Measurements from ENCODE around the gene TNS1.
"Not testable (repeated sequence)": the region's sequence is repeated elsewhere in the genome, so short reads cannot be mapped to it uniquely, and the experiment has no call there.

Gene TNS1

GRCh38 chr2:218002845-218003180, at the start of gene TNS1:
Gene TNS1, minus strand, starts transcription at chr2:218002995. Its CDS starts 123 bp downstream, at chr2:218002872.
- DNase-seq = no peak

- DNase-seq = no peak
These were observed 49.1 kb upstream of the TNS1 start for GRCh38 chr2:218051903-218052302.

- no peak for DNase-seq
These were observed 44.9 kb upstream of the TNS1 start for GRCh38 chr2:218047536-218048225.

- DNase-seq = no peak
These were observed 43.4 kb upstream of the TNS1 start for GRCh38 chr2:218046238-218046637.

GRCh38 chr2:218044599-218044998, 41.8 kb upstream of the TNS1 start:
- DNase-seq = not testable (repeated sequence)

- no peak for DNase-seq
These were observed 40.9 kb upstream of the TNS1 start for GRCh38 chr2:218043701-218044109.

GRCh38 chr2:218043100-218043499, 40.3 kb upstream of the TNS1 start:
- DNase-seq = no peak

GRCh38 chr2:218041302-218042168, 38.7 kb upstream of the TNS1 start:
- no peak for DNase-seq

GRCh38 chr2:218040883-218041282, 38.1 kb upstream of the TNS1 start:
- no peak for DNase-seq

- DNase-seq = no peak
These were observed 36.4 kb upstream of the TNS1 start for GRCh38 chr2:218039171-218039570.

GRCh38 chr2:218036371-218036770, 33.6 kb upstream of the TNS1 start:
- no peak for DNase-seq

GRCh38 chr2:218035463-218036100, 32.8 kb upstream of the TNS1 start:
- no peak for DNase-seq

GRCh38 chr2:218034497-218035213, 31.9 kb upstream of the TNS1 start:
- peak; percentile 71 for DNase-seq

- DNase-seq = no peak
These were observed 31.0 kb upstream of the TNS1 start for GRCh38 chr2:218033590-218034496.

GRCh38 chr2:218033208-218033589, 30.4 kb upstream of the TNS1 start:
- no peak for DNase-seq

- no peak for DNase-seq
These were observed 29.8 kb upstream of the TNS1 start for GRCh38 chr2:218032336-218033171.

GRCh38 chr2:218031771-218032257, 29.0 kb upstream of the TNS1 start:
- DNase-seq = no peak

GRCh38 chr2:218031261-218031660, 28.5 kb upstream of the TNS1 start:
- DNase-seq = no peak

GRCh38 chr2:218030409-218031195, 27.8 kb upstream of the TNS1 start:
- no peak for DNase-seq
